CMK (cell line): ENCODE data around the gene CLIP1.
"Not testable (repeated sequence)": the region's sequence is repeated elsewhere in the genome, so short reads cannot be mapped to it uniquely, and the experiment has no call there.

ENCODE experiments used
- DNase-seq: peaks from one replicate; pipeline ENCODE4 v3.0.0-alpha.2; 2010; ENCODE audit warnings: low read depth

CLIP1 gene

DNA sequence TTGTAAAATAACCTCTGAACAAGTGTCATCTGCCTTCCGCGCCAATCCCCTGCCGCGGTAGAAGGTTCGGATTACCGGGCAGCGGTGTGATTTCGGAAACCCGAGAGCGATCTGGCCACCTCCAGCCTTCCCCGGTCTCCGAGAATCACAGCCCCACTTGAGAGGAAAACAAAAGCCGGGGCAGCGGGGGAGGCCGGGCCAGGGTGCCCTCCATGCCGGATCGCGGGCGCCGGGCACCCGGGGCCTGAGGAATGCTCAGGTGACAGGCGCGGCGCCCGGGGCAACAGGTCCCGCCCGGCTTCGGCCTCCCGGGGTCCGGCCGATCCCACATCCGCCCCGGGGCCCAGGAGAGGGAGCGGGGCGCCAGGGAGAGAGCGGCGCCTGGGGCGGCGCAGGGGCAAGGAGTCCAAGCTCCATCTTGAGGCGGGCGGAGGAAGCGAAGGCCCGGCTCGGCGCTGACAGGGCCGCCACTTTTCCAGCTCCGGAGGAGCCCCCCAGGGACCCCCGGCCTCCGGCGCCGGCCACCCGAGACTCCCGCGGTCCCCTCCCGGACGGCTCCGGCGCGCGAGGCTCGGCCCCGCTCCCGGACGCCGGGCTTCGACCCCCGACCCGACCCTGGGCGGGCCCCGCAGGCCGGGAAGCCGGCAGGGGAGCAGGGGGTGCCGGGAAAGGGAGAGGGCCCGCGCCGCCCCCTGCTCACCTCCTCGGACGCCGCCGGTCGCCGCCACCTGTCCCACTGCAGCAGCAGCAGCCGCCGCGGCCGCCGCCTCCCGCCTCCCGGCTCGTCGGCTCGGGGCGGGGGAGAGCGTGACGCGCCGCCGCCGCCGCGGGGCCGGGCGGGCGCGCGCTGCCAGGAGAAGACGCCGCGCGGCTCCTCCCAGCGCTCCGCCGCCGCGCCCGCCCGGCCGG is at the start of gene CLIP1:
Gene CLIP1 (minus strand): TSS at position 849 of the 909 bp plus-strand sequence. CDS start 42,217 bp downstream, outside the sequence.
- DNase-seq: no peak

DNA sequence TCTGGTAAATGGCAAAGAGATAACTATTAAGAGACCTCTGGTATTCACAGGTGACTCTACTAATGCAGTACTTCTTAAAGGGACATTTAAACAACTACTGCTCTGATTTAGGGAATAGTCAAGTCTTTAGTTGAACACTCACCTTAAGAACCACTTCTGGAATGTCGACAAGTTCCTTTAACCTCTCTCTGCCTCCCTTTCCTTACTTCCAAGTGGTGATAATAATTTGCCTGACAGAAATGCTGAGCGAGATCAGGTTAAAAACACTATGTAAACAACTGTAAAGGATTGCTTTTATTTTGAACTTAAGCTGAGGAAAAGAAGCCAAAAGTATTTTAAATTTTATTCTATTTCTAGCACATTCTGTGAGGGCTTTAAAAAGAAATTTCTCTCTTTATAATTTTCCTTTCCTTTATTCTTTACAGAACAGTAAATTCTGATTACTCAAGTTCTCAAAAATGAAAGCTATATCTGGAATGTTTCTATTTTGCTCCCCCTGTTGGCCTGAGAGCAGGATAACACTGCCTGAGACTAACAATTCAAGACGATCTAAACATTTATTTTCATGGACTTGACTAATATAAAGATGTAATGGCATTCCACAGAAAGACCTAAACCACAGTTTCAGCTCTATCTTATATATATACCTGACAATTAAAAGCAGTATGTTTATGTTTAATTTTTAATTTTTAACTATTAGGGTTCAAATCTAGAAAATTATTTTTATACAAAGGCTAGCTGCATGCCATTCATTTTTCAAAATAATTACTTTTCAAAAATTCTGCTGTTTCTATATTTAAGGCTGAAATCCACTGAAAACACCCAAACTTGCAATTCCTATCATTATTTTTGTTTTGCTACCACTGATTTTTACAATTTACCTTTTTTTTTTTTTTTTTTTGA is 49.1 kb upstream of the CLIP1 start:
- peak; percentile 24 for DNase-seq

DNA sequence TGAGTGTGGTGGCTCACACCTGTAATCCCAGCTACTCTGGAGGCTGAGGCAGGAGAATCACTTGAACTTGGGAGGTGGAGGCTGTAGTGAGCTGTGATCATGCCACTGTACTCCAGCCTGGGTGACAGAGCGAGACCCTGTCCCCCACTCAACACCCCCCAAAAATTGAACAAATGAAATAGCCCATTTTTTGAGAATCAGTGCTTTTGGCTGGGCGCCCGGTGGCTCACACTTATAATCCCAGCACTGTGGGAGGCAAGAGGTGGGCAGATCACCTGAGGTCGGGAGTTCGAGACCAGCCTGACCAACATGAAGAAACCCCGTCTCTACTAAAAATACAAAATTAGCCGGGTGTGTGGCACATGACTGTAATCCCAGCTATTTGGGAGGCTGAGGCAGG is 48.1 kb upstream of the CLIP1 start:
- not testable (repeated sequence) for DNase-seq

DNA sequence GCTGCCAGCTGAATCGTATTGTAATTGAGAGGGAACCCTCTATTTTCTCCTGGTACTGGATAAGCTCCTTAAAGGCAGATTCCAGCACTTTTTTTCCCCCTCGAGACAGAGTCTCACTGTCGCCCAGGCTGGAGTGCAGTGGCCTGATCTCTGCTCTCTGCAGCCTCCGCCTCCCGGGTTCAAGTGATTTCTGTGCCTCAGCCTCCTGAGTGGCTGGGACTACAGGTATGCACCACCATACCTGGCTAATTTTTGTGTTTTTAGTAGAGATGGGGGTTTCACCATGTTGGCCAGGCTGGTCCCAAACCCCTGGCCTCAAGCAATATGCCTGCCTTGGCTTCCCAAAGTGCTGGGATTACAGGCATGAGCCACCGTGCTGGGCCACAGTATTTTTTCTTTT is 47.4 kb upstream of the CLIP1 start:
- DNase-seq: not testable (repeated sequence)

DNA sequence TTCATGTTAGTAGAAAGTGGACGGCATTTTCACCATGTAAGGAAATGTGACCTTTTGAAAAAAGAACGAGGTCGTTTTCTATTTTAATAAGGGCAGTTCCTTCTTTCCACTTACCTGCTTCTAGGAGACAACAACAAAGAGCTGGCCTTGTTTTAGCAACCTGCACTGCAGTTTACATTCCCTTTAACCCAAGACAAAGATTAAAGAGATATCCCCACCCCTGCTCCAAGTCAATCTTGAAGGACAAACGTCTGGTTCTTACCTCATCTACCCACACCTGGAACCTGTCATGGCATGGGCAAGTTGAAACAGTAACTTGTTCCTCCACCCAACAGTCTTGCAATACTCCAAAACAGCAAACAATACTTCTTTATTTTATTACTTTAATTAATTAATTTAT is 45.5 kb upstream of the CLIP1 start:
- no peak for DNase-seq

DNA sequence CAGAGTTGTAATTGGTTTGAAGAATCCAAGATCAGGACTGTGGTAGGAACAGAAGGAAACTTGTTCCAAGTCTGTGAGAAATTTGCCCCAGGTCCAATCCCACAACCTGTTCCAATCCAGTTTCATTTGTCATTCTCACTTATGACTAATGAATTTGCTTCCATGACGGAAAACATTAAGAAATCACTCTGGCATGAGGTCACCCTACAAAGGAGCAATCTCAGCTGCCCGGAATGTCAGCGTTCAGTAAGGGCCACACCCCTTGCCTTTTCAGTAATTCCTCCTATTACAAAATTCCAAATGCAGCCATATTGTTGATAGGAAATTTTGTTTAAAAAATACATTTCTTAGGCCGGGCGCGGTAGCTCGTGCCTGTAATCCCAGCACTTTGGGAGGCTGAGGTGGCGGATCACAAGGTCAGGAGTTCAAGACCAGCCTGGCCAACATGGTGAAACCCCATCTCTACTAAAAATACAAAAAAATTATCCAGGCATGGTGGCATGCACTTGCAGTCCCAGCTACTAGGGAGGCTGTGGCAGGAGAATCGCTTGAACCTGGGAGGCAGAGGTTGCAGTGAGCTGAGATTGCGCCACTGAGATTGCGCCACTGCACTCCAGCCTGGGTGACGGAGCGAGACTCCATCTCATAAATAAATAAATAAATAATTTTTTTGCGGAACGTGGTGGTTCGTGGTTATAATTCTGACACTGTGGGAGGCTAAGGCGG is 42.0 kb upstream of the CLIP1 start:
- DNase-seq: not testable (repeated sequence)

DNA sequence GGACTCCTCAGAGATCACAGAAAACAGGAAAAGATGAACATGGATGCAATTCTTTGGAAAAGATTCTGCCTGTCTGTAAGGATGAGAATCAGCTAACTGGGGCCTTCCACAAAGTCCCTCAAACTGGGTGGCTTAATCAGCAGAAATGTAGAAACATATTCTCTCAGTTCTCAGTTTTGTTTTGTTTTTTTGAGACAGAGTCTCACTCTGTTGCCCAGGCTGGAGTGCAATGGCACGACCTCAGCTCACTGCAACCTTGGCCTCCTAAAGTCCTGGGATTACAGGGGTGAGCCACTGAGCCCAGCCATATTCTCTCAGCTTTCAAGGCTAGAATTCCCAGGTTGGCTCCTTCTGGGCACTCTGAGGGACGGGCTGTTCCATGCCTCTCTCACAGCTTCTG is 38.2 kb upstream of the CLIP1 start:
- no peak for DNase-seq

- DNase-seq: no peak
Observed at GRCh38 chr12:122460061-122460460, 37.6 kb upstream of the CLIP1 start.

DNA sequence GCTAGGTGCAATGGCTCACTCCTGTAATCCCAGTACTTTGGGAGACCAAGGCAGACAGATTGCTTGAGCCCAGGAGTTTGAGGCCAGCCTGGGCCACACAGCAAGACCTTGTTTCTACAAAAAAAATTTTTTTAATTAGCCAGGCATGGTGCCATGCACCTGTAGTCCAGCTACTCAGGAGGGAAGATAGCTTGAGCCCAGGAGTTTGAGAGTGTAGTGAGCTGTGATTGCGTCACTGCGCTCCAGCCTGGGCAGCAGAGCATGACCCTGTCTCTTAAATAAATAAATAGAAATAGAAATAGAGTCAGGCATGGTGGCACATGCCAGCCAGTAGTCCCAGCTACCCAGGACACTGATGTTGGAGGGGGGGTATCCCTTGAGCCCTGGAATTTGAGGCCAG is 36.7 kb upstream of the CLIP1 start:
- DNase-seq: no peak

- DNase-seq: no peak
Observed at GRCh38 chr12:122458105-122459035, 35.9 kb upstream of the CLIP1 start.

GRCh38 chr12:122457627-122458026 is 35.2 kb upstream of the CLIP1 start:
- DNase-seq: no peak

DNA sequence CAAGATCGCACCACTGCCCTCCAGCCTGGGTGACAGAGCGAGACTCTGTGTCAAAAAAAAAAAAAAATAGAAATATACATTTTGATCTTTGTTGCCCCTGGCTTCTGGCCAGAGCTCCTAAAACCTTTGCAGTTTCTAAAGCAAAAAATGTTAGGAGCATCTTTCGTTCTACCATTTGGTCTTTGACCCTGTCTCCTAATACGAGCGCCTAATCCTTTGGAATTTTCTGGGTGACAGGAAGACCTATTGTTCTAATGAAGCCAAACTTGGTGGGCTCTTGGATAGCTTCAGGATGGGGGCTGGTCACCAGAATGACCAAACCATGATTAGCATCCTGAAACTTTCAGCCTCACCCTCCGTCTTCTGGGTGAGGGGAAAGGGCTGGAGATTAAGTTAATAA is 32.3 kb upstream of the CLIP1 start:
- DNase-seq: no peak

- no peak for DNase-seq
Observed at GRCh38 chr12:122454250-122454721, 31.8 kb upstream of the CLIP1 start.

DNA sequence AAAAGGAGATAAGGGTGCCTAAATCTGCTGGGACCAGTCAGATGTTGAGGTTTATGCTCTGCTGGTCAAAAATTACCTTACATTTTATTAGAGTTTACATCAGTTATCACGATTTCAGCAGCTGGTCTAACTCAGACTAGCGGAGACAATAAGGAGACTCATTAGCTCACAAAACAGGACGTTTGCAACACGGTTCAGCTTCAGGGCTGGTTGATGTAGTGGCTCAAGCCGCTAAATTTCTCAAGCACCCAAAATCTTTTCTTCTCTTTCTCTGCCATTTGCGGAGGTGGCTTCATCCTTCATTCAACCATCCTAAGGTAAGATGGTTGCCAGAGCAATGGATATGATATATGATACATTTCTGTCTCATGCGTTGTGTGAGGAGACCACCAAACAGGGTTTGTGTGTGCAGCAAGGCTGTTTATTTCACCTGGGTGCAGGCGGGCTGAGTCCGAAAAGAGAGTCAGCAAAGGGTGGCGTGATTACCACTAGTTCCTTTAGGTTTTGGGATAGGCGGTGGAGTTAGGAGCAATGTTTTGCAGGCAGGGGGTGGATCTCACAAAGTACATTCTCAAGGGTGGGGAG is 30.3 kb upstream of the CLIP1 start:
- no peak for DNase-seq

GRCh38 chr12:122449317-122449716 is 26.8 kb upstream of the CLIP1 start:
- no peak for DNase-seq

DNA sequence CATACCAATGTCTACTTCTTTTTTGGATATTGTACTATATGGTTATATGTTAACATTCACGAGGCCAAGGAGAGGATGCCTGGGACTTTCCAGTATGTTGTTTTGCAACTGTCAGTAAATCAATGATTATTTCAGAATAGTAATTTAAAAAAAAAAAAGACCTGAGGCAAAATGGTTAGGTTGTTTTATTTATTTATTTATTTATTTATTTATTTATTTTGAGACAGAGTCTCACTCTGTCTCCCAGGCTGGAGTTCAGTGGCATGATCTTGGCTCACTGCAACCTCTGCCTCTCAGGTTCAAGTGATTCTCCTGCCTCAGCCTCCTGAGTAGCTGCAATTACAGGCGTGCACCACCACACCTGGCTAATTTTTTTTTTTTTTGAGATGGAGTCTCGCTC is 25.4 kb upstream of the CLIP1 start:
- DNase-seq: not testable (repeated sequence)

GRCh38 chr12:122446390-122446789 is 23.9 kb upstream of the CLIP1 start:
- DNase-seq: not testable (repeated sequence)

- DNase-seq: not testable (repeated sequence)
Observed at GRCh38 chr12:122444071-122444470, 21.6 kb upstream of the CLIP1 start.

DNA sequence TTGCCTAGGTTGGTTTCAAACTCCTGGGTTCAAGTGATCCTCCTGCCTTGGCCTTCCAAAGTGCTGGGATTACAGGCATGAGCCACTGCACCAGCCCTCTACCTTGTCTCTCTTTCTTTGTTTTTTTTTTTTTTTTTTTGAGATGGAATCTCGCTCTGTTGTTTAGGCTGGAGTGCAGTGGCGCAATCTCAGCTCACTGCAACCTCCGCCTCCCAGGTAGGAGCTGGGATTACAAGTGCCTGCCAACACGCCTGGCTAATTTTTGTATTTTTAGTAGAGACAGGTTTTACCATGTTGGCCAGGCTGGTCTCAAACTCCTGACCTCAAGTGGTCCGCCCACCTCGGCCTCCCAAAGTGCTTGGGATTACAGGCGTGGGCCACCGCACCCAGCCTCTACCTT is 16.4 kb upstream of the CLIP1 start:
- DNase-seq: not testable (repeated sequence)

GRCh38 chr12:122437656-122438121 is 15.2 kb upstream of the CLIP1 start:
- DNase-seq: no peak
